ENCODE measurements around the gene SAMD5.
"Not testable (repeated sequence)": the region's sequence is repeated elsewhere in the genome, so short reads cannot be mapped to it uniquely, and the experiment has no call there.

The SAMD5 gene

GRCh38 chr6:147538821-147539220 lies 30.3 kb downstream of the SAMD5 start:
- TF ChIP-seq, protein P1, sequence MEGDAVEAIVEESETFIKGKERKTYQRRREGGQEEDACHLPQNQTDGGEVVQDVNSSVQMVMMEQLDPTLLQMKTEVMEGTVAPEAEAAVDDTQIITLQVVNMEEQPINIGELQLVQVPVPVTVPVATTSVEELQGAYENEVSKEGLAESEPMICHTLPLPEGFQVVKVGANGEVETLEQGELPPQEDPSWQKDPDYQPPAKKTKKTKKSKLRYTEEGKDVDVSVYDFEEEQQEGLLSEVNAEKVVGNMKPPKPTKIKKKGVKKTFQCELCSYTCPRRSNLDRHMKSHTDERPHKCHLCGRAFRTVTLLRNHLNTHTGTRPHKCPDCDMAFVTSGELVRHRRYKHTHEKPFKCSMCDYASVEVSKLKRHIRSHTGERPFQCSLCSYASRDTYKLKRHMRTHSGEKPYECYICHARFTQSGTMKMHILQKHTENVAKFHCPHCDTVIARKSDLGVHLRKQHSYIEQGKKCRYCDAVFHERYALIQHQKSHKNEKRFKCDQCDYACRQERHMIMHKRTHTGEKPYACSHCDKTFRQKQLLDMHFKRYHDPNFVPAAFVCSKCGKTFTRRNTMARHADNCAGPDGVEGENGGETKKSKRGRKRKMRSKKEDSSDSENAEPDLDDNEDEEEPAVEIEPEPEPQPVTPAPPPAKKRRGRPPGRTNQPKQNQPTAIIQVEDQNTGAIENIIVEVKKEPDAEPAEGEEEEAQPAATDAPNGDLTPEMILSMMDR (conservative IDR thresholded peaks at IDR 0.05; ENCODE audit: low read length), result no peak
- no peak for DNase-seq (ENCODE audit: low read depth)
- no peak overlapping the region for H3K4me3 ChIP-seq (ENCODE audit: low read length)

GRCh38 chr6:147540075-147540474 lies 31.6 kb downstream of the SAMD5 start:
- TF ChIP-seq, protein P1 (conservative IDR thresholded peaks at IDR 0.05; ENCODE audit: low read length), result no peak

GRCh38 chr6:147542436-147542835 lies 33.9 kb downstream of the SAMD5 start:
- not testable (repeated sequence) for H3K4me3 ChIP-seq (ENCODE audit: low read length); DNase-seq (ENCODE audit: low read depth)

More at GRCh38 chr6:147540075-147540474, 31.6 kb downstream of the SAMD5 start:
- no peak overlapping the region for H3K4me3 ChIP-seq (ENCODE audit: low read length)
- DNase-seq (ENCODE audit: low read depth), result no peak

DNA sequence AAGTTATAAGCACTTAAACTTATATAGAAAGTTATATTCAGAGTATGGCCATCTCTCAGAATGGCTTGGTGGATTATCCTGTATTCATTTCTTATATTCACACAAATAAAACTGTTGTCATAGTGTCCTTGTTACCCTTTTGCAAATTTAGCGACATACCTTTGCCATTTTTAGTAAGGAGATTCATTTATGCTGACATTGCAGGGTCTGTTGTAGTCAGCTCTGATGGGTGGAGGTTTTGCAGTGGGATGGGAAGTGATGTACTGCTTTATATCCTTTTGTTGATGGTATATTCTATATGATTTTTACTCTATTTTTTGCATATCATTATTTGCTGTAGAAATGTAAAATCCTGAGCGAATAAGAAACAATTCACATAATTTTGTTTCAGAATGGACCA lies 35.9 kb downstream of the SAMD5 start:
- TF ChIP-seq, protein P1 (conservative IDR thresholded peaks at IDR 0.05; ENCODE audit: low read length), result no peak
- no peak for DNase-seq (ENCODE audit: low read depth)
- H3K4me3 ChIP-seq (ENCODE audit: low read length), result no peak overlapping the region

GRCh38 chr6:147546501-147547368 lies 38.2 kb downstream of the SAMD5 start:
- TF ChIP-seq, protein P1 (conservative IDR thresholded peaks at IDR 0.05; ENCODE audit: low read length), result no peak
- no peak for DNase-seq (ENCODE audit: low read depth)
- no peak overlapping the region for H3K4me3 ChIP-seq (ENCODE audit: low read length)

- no peak overlapping the region for H3K4me3 ChIP-seq (ENCODE audit: low read length)
- TF ChIP-seq, protein P1 (conservative IDR thresholded peaks at IDR 0.05; ENCODE audit: low read length), result no peak
- no peak for DNase-seq (ENCODE audit: low read depth)
Measured at GRCh38 chr6:147547369-147547902, 38.9 kb downstream of the SAMD5 start.

DNA sequence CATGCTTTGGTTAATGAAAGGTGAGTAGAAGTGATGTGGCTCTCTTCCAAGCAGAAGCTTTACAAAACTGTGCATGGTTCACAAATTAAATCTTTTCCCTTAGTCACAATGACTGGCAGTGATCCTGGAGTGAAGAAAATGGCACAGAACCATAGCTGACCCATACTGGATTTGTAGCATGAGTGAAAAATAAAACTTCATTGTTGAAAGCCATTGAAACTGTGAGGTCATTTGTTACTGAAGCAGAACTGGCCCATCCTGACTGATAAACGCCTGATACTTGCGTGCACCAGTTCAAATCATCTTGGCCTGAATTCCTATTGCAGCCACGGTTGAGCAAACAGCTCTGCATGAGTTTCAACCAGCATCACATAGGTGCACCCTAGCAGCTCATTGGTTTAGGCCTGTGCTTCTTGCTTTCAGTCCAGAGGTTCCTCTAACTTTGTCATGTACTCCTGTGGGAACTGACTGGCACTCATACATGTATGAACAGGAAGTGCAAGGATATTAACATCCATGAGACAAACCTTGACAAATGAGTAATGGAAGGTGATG lies 40.5 kb downstream of the SAMD5 start:
- DNase-seq (ENCODE audit: low read depth), result no peak
- TF ChIP-seq, protein P1 (conservative IDR thresholded peaks at IDR 0.05; ENCODE audit: low read length), result no peak
- H3K4me3 ChIP-seq (ENCODE audit: low read length), result no peak overlapping the region
